ENCODE data around the gene TAOK3. TPM values are rescaled to one million over a fixed set of nuclear protein-coding genes. Genes with fewer than 3 reads are reported as not detected.
"Not testable (repeated sequence)": the region's sequence is repeated elsewhere in the genome, so short reads cannot be mapped to it uniquely, and the experiment has no call there.

TAOK3 gene
- total and polyA plus RNA-seq, 2 donors (not counting 3 experiments of a cell fraction or from before 2014, with no cell fraction given), result 11.3 to 23.1 TPM

- TF ChIP-seq POLR2AphosphoS5 (IDR thresholded peaks at IDR 0.05; ENCODE audit: insufficient read depth, low read depth, low read length) (peak; percentile 93), CTCF (IDR thresholded peaks at IDR 0.05; ENCODE audit: extremely low read depth in 1 of 2, insufficient read depth in 1 of 2, low read depth in 1 of 2, low read length in 2 of 2) (no peak), POLR2A (IDR thresholded peaks at IDR 0.05; ENCODE audit: low read depth, low read length) (peak; percentile 91), MAX (IDR thresholded peaks at IDR 0.05; ENCODE audit: insufficient read depth, insufficient read length) (no peak), MYC (IDR thresholded peaks at IDR 0.05; ENCODE audit: low read depth, low read length) (peak; percentile 64)
- Histone ChIP-seq H3K27ac (ENCODE audit: insufficient read depth, low read depth, low read length) (peak within 1 kb of the TSS; percentile 49), H3K4me1 (ENCODE audit: control insufficient read depth, extremely low read depth, insufficient read depth, low read length) (peaks cover 4% of the 10 kb centered on the region), H3K36me3 (ENCODE audit: control insufficient read depth in 2 of 2, extremely low read depth in 1 of 2, insufficient read depth in 2 of 2, low read length in 2 of 2) (peaks cover 6 to 9% of the 10 kb centered on the region in 2 experiments), H3K4me3 (replicated peaks in 1 of 3; ENCODE audit: insufficient read depth in 1 of 3, low read depth in 1 of 3, low read length in 3 of 3) (peak within 1 kb of the TSS; percentile 48 to 82 (median 75)), H3K9me3 (replicated peaks; ENCODE audit: control insufficient read depth, insufficient read depth, low read length) (no peaks in the 10 kb centered on the region), H2AFZ (ENCODE audit: low read depth, low read length) (peak within 1 kb of the TSS; percentile 79), H3K79me2 (ENCODE audit: control insufficient read depth, insufficient read depth, low read length) (peaks cover 15% of the 10 kb centered on the region), H3K9me1 (replicated peaks; ENCODE audit: control insufficient read depth, extremely low read depth, insufficient read depth, low read length) (no peaks in the 10 kb centered on the region), H4K20me1 (replicated peaks; ENCODE audit: control insufficient read depth, extremely low read depth, insufficient read depth, low read length) (no peaks in the 10 kb centered on the region), H3K27me3 (ENCODE audit: control insufficient read depth in 2 of 2, insufficient read depth in 2 of 2, low read length in 2 of 2) (no peaks in the 10 kb centered on the region), H3K4me2 (ENCODE audit: insufficient read depth, low read length) (peak within 1 kb of the TSS; percentile 77), H3K9ac (replicated peaks; ENCODE audit: extremely low read depth, insufficient read depth, low read length) (peak within 1 kb of the TSS; percentile 72)
- ChIA-PET CTCF (interaction anchor here (0.6 to 1.6 kb wide), 11 partner anchors 10 to 1053 kb away, joined by 3 to 17 read pairs (median 5); partner anchors contain the start of gene SUDS3), POLR2A (interaction anchor here (0.8 kb wide), 1 partner anchor 120 kb away, joined by 3 read pairs; the partner anchor contains the start of gene RFC5)
- BruUV-seq (replicated peaks), result no TSS peak
- intact Hi-C loops (cut with micrococcal nuclease), result loop anchor here (1.0 to 5.0 kb wide), 6 partner anchors 11 to 259 kb away; partner anchors contain the start of genes RFC5 and VSIG10
- peak; percentile 94 for DNase-seq (ENCODE audit: low read depth, low spot score)
- FAIRE-seq, result peak; percentile 90
- dilution Hi-C loops (cut with MboI; ENCODE audit: extremely low pct_ligation_motif_present, low sequenced_read_pairs), result no loop called here
Observed at GRCh38 chr12:118135788-118136558, 236.7 kb downstream of the TAOK3 start, which contains the start of gene PEBP1. TSS of gene PEBP1 (plus strand) at chr12:118136124. CDS start at chr12:118136210, 86 bp downstream.

GRCh38 chr12:118129436-118129835 lies 243.3 kb downstream of the TAOK3 start:
- H3K4me1 ChIP-seq (ENCODE audit: control insufficient read depth, extremely low read depth, insufficient read depth, low read length); H3K4me3 ChIP-seq (replicated peaks in 1 of 3; ENCODE audit: insufficient read depth in 1 of 3, low read depth in 1 of 3, low read length in 3 of 3); H3K4me2 ChIP-seq (ENCODE audit: insufficient read depth, low read length); FAIRE-seq; POLR2A ChIA-PET; H3K79me2 ChIP-seq (ENCODE audit: control insufficient read depth, insufficient read depth, low read length); H4K20me1 ChIP-seq (replicated peaks; ENCODE audit: control insufficient read depth, extremely low read depth, insufficient read depth, low read length); dilution Hi-C loops (cut with MboI; ENCODE audit: extremely low pct_ligation_motif_present, low sequenced_read_pairs); H3K27ac ChIP-seq (ENCODE audit: insufficient read depth, low read depth, low read length); H3K9me1 ChIP-seq (replicated peaks; ENCODE audit: control insufficient read depth, extremely low read depth, insufficient read depth, low read length); H2AFZ ChIP-seq (ENCODE audit: low read depth, low read length); intact Hi-C loops (cut with micrococcal nuclease); H3K9ac ChIP-seq (replicated peaks; ENCODE audit: extremely low read depth, insufficient read depth, low read length); BruUV-seq (replicated peaks); DNase-seq (ENCODE audit: low read depth, low spot score); H3K27me3 ChIP-seq (ENCODE audit: control insufficient read depth in 2 of 2, insufficient read depth in 2 of 2, low read length in 2 of 2); H3K9me3 ChIP-seq (replicated peaks; ENCODE audit: control insufficient read depth, insufficient read depth, low read length); CTCF ChIA-PET; H3K36me3 ChIP-seq (ENCODE audit: control insufficient read depth in 2 of 2, extremely low read depth in 1 of 2, insufficient read depth in 2 of 2, low read length in 2 of 2): not testable (repeated sequence)

All from endothelial cell of umbilical vein (primary cell).